Esophagus squamous epithelium (tissue), 4 donors: ENCODE data around the gene ODAD4.

Source experiments
- POLR2A ChIP-seq, 4 donors: fragments of 450-650 bp; IDR thresholded peaks; one replicate each; pipeline ENCODE4 v1.6.1; 2017; ENCODE audit warnings: antibody characterized with exemption in 4 of 4, mild to moderate bottlenecking in 4 of 4, moderate library complexity in 3 of 4
- TF ChIP-seq, protein P1 (sequence below), 6 experiments: fragments of 450-650 bp in 4 of 6; fragments of 200-600 bp in 2 of 6; sonication (generic) in 2 of 6; IDR thresholded peaks; one replicate each; pipeline ENCODE4 v1.5.1; 2016 to 2019; ENCODE audit warnings: antibody characterized with exemption in 6 of 6, mild to moderate bottlenecking in 4 of 6, moderate library complexity in 4 of 6

DNA sequence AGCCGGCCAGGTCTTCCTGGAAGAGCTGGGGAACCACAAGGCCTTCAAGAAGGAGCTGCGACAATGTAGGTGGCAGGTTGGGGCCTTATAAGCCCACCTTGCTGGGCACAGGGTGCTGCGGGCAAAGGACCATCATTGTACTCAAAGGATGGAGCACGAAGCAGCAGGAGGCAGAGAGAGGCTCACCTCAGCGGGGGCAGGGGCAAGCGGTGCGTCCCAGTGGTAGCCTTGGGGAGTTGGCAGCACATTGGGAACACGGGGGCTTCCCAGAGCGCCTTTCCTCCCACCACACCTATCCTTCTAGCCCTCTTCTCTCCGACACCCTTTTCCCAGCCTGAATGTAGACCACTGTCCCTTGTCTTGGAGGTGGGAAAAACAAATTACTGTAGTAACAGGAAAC lies 38.3 kb downstream of the ODAD4 start:
- TF ChIP-seq, protein P1, sequence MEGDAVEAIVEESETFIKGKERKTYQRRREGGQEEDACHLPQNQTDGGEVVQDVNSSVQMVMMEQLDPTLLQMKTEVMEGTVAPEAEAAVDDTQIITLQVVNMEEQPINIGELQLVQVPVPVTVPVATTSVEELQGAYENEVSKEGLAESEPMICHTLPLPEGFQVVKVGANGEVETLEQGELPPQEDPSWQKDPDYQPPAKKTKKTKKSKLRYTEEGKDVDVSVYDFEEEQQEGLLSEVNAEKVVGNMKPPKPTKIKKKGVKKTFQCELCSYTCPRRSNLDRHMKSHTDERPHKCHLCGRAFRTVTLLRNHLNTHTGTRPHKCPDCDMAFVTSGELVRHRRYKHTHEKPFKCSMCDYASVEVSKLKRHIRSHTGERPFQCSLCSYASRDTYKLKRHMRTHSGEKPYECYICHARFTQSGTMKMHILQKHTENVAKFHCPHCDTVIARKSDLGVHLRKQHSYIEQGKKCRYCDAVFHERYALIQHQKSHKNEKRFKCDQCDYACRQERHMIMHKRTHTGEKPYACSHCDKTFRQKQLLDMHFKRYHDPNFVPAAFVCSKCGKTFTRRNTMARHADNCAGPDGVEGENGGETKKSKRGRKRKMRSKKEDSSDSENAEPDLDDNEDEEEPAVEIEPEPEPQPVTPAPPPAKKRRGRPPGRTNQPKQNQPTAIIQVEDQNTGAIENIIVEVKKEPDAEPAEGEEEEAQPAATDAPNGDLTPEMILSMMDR (IDR thresholded peaks at IDR 0.05) = no peak
- TF ChIP-seq POLR2A (IDR thresholded peaks at IDR 0.05) = no peak
